HG03095 (cell line): ENCODE data around the gene PYGB.
"Not testable (repeated sequence)": the region's sequence is repeated elsewhere in the genome, so short reads cannot be mapped to it uniquely, and the experiment has no call there.

Experiments used
- ATAC-seq: cut with Tn5 transposase; IDR thresholded peaks from one replicate; pipeline ENCODE4 v1.9.1; 2021; ENCODE audit warnings: moderate library complexity; ENCODE audit not compliant: unreplicated experiment

The PYGB gene

DNA sequence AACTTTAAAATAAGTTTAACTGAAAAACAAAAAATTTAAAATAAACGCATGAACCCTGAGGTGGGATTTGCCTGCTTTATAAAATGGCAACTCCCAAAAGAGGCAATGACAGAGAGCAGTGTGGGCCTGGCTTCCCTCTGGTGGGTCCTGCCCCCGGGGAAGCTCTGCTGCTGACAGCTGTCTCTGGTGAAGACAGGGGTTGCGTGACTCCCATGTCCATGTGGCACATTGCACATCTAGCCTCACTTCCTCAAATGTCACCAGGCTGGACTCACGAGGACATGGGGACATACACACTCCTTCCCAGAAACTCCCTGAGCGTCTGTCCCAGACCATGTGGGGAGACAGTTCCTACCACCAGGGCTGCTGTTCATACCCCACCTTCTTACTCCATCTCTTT is 76.5 kb downstream of the PYGB start:
- ATAC-seq: no peak

DNA sequence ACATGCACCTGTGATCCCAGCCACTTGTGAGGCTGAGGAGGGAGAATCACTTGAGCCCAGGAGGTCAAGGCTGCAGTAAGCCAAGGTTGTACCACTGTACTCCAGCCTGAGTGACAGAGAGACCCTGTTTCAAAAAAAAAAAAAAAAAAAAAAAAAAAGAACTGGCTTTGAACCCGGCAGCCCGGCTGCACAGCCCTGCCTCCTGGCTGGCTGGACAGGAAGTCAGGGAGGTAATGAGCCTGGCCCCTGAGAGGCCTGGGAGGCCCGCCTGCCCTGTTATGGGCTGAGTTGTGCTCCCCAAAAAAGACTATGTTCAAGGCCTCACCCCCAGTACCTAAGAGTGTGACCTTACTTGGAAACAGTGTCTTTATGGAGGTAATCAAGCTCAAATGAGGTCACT is 77.2 kb downstream of the PYGB start:
- ATAC-seq: no peak

- no peak for ATAC-seq
Measured at GRCh38 chr20:25325997-25326396, 78.1 kb downstream of the PYGB start.

GRCh38 chr20:25327521-25328235 is 79.8 kb downstream of the PYGB start:
- no peak for ATAC-seq

DNA sequence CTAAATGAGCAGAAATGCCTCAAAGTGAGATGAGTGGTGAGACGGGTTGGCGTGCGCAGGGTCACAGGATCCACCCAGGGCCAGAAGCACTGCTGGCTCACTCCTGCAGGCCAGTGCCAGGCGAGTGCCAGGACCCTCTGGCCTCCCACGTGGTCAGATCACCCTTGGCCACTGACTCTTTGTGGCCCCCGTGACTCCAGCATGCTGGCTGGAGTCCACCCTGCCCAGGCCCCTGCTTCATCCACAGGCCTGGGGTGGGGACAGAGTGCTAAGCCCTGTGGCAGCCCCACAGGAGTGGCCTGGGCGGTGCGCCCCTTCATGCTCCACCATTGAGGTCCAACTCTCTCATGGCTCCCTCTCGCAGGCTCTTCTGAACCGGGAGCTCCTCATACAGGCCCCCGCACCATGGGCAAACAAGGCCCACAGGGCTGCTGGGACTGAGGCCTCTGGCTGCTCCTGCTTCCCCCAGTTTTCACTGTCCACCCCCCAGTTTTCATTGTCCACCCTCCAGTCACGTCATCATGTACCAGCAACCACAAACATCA is 81.1 kb downstream of the PYGB start:
- ATAC-seq: no peak

DNA sequence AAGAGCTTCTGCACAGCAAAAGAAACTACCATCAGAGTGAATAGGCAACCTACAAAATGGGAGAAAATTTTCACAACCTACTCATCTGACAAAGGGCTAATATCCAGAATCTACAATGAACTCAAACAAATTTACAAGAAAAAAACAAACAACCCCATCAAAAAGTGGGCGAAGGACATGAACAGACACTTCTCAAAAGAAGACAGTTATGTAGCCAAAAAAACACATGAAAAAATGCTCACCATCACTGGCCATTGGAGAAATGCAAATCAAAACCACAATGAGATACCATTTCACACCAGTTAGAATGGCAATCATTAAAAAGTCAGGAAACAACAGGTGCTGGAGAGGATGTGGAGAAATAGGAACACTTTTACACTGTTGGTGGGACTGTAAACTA is 87.1 kb downstream of the PYGB start:
- not testable (repeated sequence) for ATAC-seq

- no peak for ATAC-seq
Measured at GRCh38 chr20:25336561-25337422, 88.9 kb downstream of the PYGB start.

- ATAC-seq: no peak
Measured at GRCh38 chr20:25338112-25339023, 90.5 kb downstream of the PYGB start.

- no peak for ATAC-seq
Measured at GRCh38 chr20:25339608-25340007, 91.7 kb downstream of the PYGB start.

DNA sequence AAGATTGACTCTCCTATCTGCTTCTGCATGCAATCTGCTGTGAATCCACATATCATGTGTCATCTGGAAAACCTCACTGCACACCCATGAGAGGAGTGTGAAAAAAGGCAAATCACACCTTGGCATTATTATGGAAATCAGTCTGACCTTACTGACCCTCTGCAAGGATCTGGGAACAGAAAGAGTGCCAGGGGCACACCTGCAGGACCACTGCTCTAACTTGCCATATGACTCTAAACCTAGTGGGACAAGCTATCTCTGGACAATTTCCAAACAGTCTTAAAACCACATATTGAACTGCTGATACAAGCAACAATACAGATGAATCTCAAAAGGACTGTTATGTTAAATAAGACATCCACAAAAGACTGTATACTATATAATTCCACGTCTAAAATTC is 92.5 kb downstream of the PYGB start:
- no peak for ATAC-seq

GRCh38 chr20:25341716-25342680 is 94.1 kb downstream of the PYGB start:
- ATAC-seq: no peak

DNA sequence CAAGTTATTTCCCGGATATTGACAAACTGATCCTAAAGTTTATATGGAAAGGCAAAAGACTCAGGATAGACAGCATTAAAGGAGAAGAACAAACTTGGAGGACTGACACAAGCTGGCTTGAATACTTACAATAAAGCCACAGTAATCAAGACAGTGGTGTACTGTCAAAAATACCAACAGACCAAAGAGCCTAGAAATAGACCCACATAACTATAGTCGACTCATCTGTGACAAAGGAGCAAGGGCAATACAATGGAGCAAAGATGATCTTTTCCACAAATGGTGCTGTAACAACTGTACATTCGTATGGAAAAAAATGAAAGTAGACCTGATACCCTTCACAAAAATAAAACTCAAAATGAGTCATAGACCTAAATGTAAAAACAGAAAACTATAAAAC is 96.7 kb downstream of the PYGB start:
- ATAC-seq: no peak

DNA sequence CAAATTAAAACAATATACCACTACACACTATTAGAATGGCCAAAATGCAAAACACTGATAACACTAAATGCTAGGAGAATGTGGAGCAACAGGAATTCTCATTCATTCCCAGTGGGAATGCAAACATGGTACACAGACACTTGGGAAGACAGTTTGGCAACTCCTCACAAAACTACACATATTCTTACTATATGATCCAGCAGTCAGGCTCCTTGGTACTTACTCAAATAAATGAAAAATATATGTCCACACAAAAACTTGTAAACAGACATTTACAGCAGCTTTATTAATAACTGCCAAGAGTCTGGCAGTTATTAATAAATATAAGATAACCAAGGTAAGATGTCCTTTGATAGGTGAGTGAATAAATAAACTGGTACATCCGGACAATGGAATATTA is 97.8 kb downstream of the PYGB start:
- no peak for ATAC-seq

DNA sequence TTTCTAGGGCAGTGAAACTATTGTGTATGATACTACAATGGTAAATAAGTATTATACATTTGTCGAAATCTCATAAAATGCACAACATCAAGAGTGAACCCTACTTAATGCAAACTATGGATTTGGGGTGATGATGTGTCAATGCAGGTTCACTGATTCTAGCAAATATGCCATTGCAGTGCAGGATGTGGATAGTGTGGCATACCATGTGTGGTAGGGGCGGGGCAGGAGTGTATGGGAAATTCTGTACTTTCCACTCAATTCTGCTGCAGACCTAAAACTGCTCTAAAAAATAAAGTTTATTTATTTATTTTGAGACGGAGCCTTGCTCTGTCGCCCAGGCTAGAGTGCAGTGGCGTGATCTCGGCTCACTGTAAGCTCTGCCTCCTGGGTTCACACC is 98.5 kb downstream of the PYGB start:
- no peak for ATAC-seq
